Kidney (tissue), 14 donors: ENCODE measurements around the gene GALNT4. TPM values are rescaled to one million over a fixed set of nuclear protein-coding genes. Genes with fewer than 3 reads are reported as not detected.

Source experiments
- DNase-seq, 5 donors: peaks; one replicate each; pipeline ENCODE4 v3.0.0-alpha.2; 2013 to 2020
- FAIRE-seq: peaks from 2 replicates; lab custom pipeline; 2012; peaks lifted over from hg19 to GRCh38; lab: Jason Lieb, UNC
- H3K27ac ChIP-seq, 2 donors: one replicate each; pipeline ENCODE4 v1.7.0; 2013; ENCODE audit warnings: low read depth in 2 of 2, low read length in 2 of 2, inconsistent platforms in 1 of 2
- H3K27me3 ChIP-seq: one replicate; pipeline ENCODE4 v1.7.1; 2013; ENCODE audit warnings: low read length, inconsistent platforms; ENCODE audit not compliant: control insufficient read depth, insufficient read depth
- H3K36me3 ChIP-seq, 3 donors: one replicate each; pipeline versions ENCODE4 v1.7.0 to v1.7.1; 2013; ENCODE audit warnings: low read length in 3 of 3, control low read depth in 1 of 3, inconsistent platforms in 1 of 3; ENCODE audit not compliant: insufficient read depth in 3 of 3, control insufficient read depth in 2 of 3
- H3K4me1 ChIP-seq, 3 donors: one replicate each; pipeline versions ENCODE4 v1.7.0 to v1.7.1; 2013; ENCODE audit warnings: low read length in 3 of 3, inconsistent platforms in 1 of 3, low read depth in 1 of 3; ENCODE audit not compliant: control insufficient read depth in 2 of 3, insufficient read depth in 2 of 3
- H3K4me3 ChIP-seq, 3 donors: one replicate each; pipeline versions ENCODE4 v1.7.0 to v1.8.1; 2013; ENCODE audit warnings: low read length in 3 of 3, control low read depth in 1 of 3, inconsistent platforms in 1 of 3
- H3K9ac ChIP-seq, 3 donors: one replicate each; pipeline versions ENCODE4 v1.7.0 to v1.7.1; 2013; ENCODE audit warnings: low read length in 3 of 3, control low read depth in 1 of 3, inconsistent platforms in 1 of 3
- H3K9me3 ChIP-seq, 3 donors: one replicate each; pipeline versions ENCODE4 v1.7.0 to v1.7.1; 2013; ENCODE audit warnings: low read length in 3 of 3, control low read depth in 1 of 3, inconsistent platforms in 1 of 3; ENCODE audit not compliant: control insufficient read depth in 2 of 3, insufficient read depth in 1 of 3
- CTCF ChIP-seq: IDR thresholded peaks from 3 replicates; pipeline ENCODE4 v1.5.1; 2012; ENCODE audit warnings: mild to moderate bottlenecking, moderate library complexity, borderline replicate concordance; ENCODE audit not compliant: insufficient read depth; ENCODE audit errors: extremely low read depth
- intact Hi-C: fragments of 100-400 bp; cut with DNase I; formaldehyde crosslinking; loops from one replicate; pipeline ENCODE4 v1.11.1; 2022
- polyA plus RNA-seq: library from polyadenylated mRNA; stranded (reverse); fragments of 350-450 nt; fragmentation: Illumina TruSeq; extraction: RNeasy Lipid Tissue Mini Kit (QIAGEN cat#74804); gene quantifications from one replicate; pipeline ENCODE4 v1.2.3, GENCODE V29; 2014; ENCODE audit warnings: low read depth, low replicate concordance; ENCODE audit not compliant: insufficient read depth
- total RNA-seq: library from RNA; stranded (reverse); fragmentation: NEBNext Ultra II Directional; extraction: Animal tissue kit (Norgen Biotek cat#: 25700); gene quantifications from one replicate; pipeline ENCODE4 v1.2.1, GENCODE V29; 2021
- donor health status: control.
- donor health status: control.
- donor health status: control.
- donor health status: control.
- donor health status: control.
- donor health status: DM: yes; HTN: yes; CAD: no.
- donor health status: Normal renal cell carcinoma (clear cell type).

Gene GALNT4
- total and polyA plus RNA-seq, 2 donors from 2014 or later, result 2.6 to 14.4 TPM

- no peaks in the 10 kb centered on the region for H3K9me3 ChIP-seq
- peak; percentile 90 to 94 (median 91) for DNase-seq
- H3K27ac ChIP-seq, result peak within 1 kb of the TSS; percentile 91 to 97
- H3K4me1 ChIP-seq, result peaks cover 3 to 16% (median 15%) of the 10 kb centered on the region in 3 donors
- peak within 1 kb of the TSS; percentile 90 to 99 (median 93) for H3K9ac ChIP-seq
- no peaks in the 10 kb centered on the region for H3K27me3 ChIP-seq
- peak within 1 kb of the TSS; percentile 95 to 100 (median 99) for H3K4me3 ChIP-seq
- peak; percentile 37 for TF ChIP-seq CTCF
- intact Hi-C loops, result loop anchor here (10.0 kb wide), 1 partner anchor 501 kb away; no protein-coding TSS in a partner anchor
- no peaks in the 10 kb centered on the region for H3K36me3 ChIP-seq
- no peak for FAIRE-seq
Measured at GRCh38 chr12:89525824-89526770, 1.5 kb upstream of the GALNT4 start, which contains the start of gene POC1B. Gene POC1B, minus strand, starts transcription at chr12:89526047. Its CDS starts 152 bp downstream, at chr12:89525895.

GRCh38 chr12:89525305-89525823 lies 768 bp upstream of the GALNT4 start:
- Histone ChIP-seq H3K9ac (peak overlapping the region; percentile 43 to 93 (median 90)), H3K4me3 (peak overlapping the region; percentile 95 to 100 (median 99)), H3K36me3 (no peaks in the 10 kb centered on the region), H3K27ac (peak overlapping the region; percentile 91 to 97), H3K27me3 (no peaks in the 10 kb centered on the region), H3K9me3 (no peaks in the 10 kb centered on the region), H3K4me1 (peaks cover 3 to 16% (median 15%) of the 10 kb centered on the region in 3 donors)
- no peak for FAIRE-seq
- peak in 4 of 5 donors; percentile 46 to 83 (median 54) for DNase-seq
- TF ChIP-seq CTCF, result no peak
- intact Hi-C loops, result loop anchor here (10.0 kb wide), 1 partner anchor 501 kb away; no protein-coding TSS in a partner anchor

- H3K9me3 ChIP-seq, result no peaks in the 10 kb centered on the region
- H3K9ac ChIP-seq, result peak overlapping the region; percentile 64 to 93 (median 83)
- intact Hi-C loops, result loop anchor here (10.0 kb wide), 1 partner anchor 499 kb away; no protein-coding TSS in a partner anchor
- H3K4me1 ChIP-seq, result peaks cover 3 to 16% (median 15%) of the 10 kb centered on the region in 3 donors
- peak overlapping the region; percentile 91 to 97 for H3K27ac ChIP-seq
- peak overlapping the region; percentile 78 to 95 (median 88) for H3K4me3 ChIP-seq
- no peaks in the 10 kb centered on the region for H3K27me3 ChIP-seq
- DNase-seq (no peak), FAIRE-seq (no peak)
- H3K36me3 ChIP-seq, result no peaks in the 10 kb centered on the region
- TF ChIP-seq CTCF, result no peak
Measured at GRCh38 chr12:89523843-89524540, 604 bp downstream of the GALNT4 start.
